B cell (primary cell): ENCODE data around the gene PPP1R3D. TPM values are rescaled to one million over a fixed set of nuclear protein-coding genes. Genes with fewer than 3 reads are reported as not detected.

Source experiments
- ATAC-seq: fragments of 200-7000 bp; cut with Tn5 transposase; one replicate; pipeline ENCODE4 v1.10.0; 2021; ENCODE audit warnings: low read depth, mild to moderate bottlenecking, moderate number of reproducible peaks, moderate library complexity
- CTCF ChIA-PET: fragments of 350-600 bp; sonication (Branson Sonifier 250); formaldehyde crosslinking; loops from one replicate; lab custom pipeline; 2021; ENCODE audit warnings: antibody characterized with exemption, inconsistent platforms; lab: Charles Lee
- POLR2A ChIA-PET: fragments of 350-600 bp; sonication (Branson Sonifier 250); formaldehyde crosslinking; loops from one replicate; lab custom pipeline; 2021; ENCODE audit warnings: antibody characterized with exemption; lab: Charles Lee
- DNase-seq: peaks from one replicate; pipeline ENCODE4 v3.0.0; 2013
- H2AFZ ChIP-seq: 2 replicates; pipeline ENCODE4 v1.6.1; 2012; ENCODE audit warnings: mild to moderate bottlenecking, low read depth, low read length; ENCODE audit not compliant: insufficient read depth, poor library complexity, severe bottlenecking
- H3K27ac ChIP-seq, 2 donors: 1 replicate in 1 of 2; 2 replicates in 1 of 2; pipeline ENCODE4 v1.5.1; 2012 to 2013; ENCODE audit warnings: low read length in 2 of 2, mild to moderate bottlenecking in 2 of 2, moderate library complexity in 1 of 2
- H3K27me3 ChIP-seq, 4 experiments: fragments of 200-600 bp in 1 of 4; sonication (generic) in 1 of 4; replicated peaks in 1 of 4; 1 replicate in 2 of 4; 2 replicates in 2 of 4; pipeline versions ENCODE4 v1.6.1 to v1.7.0; 2013 to 2016; ENCODE audit warnings: low read length in 3 of 4, mild to moderate bottlenecking in 2 of 4, mixed read lengths in 1 of 4, moderate library complexity in 1 of 4; ENCODE audit not compliant: insufficient read depth in 4 of 4, control insufficient read depth in 3 of 4; ENCODE audit errors: control extremely low read depth in 1 of 4
- H3K36me3 ChIP-seq, 2 experiments: replicated peaks in 1 of 2; 1 replicate in 1 of 2; 2 replicates in 1 of 2; pipeline versions ENCODE4 v1.6.1 to v1.7.1; 2013; ENCODE audit warnings: low read length in 1 of 2; ENCODE audit not compliant: insufficient read depth in 2 of 2, control insufficient read depth in 1 of 2; ENCODE audit errors: control extremely low read depth in 1 of 2, extremely low read depth in 1 of 2
- H3K4me1 ChIP-seq, 2 donors: fragments of 200-600 bp in 1 of 2; sonication (generic) in 1 of 2; 1 replicate in 1 of 2; 2 replicates in 1 of 2; pipeline versions ENCODE4 v1.5.1 to v1.6.1; 2013 to 2017; ENCODE audit warnings: low read length in 2 of 2; ENCODE audit not compliant: control insufficient read depth in 2 of 2, insufficient read depth in 2 of 2
- H3K4me2 ChIP-seq: replicated peaks from 2 replicates; pipeline ENCODE3; 2012; ENCODE audit warnings: mild to moderate bottlenecking, low read depth, low read length; ENCODE audit not compliant: poor library complexity, severe bottlenecking
- H3K4me3 ChIP-seq, 5 experiments: fragments of 200-600 bp in 1 of 5; sonication (generic) in 1 of 5; 1 replicate in 3 of 5; 2 replicates in 2 of 5; pipeline versions ENCODE4 v1.5.1 to v1.7.0; 2011 to 2016; ENCODE audit warnings: low read length in 4 of 5, mild to moderate bottlenecking in 4 of 5, low read depth in 2 of 5, control low read depth in 1 of 5, moderate library complexity in 1 of 5; ENCODE audit not compliant: insufficient read depth in 1 of 5; ENCODE audit errors: control extremely low read depth in 1 of 5, extremely low read depth in 1 of 5
- H3K79me2 ChIP-seq: fragments of 200-600 bp; sonication (generic); one replicate; pipeline ENCODE4 v1.6.0; 2016; ENCODE audit warnings: low read length; ENCODE audit not compliant: control insufficient read depth, insufficient read depth
- H3K9ac ChIP-seq: fragments of 200-600 bp; sonication (generic); 2 replicates; pipeline ENCODE4 v1.6.1; 2017; ENCODE audit warnings: mild to moderate bottlenecking, low read length, moderate library complexity
- H3K9me3 ChIP-seq, 3 donors: one replicate each; pipeline versions ENCODE4 v1.6.1 to v1.7.1; 2013; ENCODE audit warnings: low read length in 2 of 3; ENCODE audit not compliant: control insufficient read depth in 2 of 3, insufficient read depth in 1 of 3; ENCODE audit errors: control extremely low read depth in 1 of 3
- H4K20me1 ChIP-seq: 2 replicates; pipeline ENCODE4 v1.6.0; 2012; ENCODE audit warnings: mild to moderate bottlenecking, low read length; ENCODE audit not compliant: insufficient read depth, control insufficient read depth, poor library complexity, severe bottlenecking
- H3K27ac Mint-ChIP-seq: one replicate; pipeline ENCODE4 v1.8.0; 2021; ENCODE audit warnings: mixed read lengths
- H3K27me3 Mint-ChIP-seq: one replicate; pipeline ENCODE4 v1.8.0; 2021; ENCODE audit warnings: mixed read lengths
- H3K4me1 Mint-ChIP-seq: one replicate; pipeline ENCODE4 v1.8.0; 2021; ENCODE audit warnings: mixed read lengths
- H3K4me3 Mint-ChIP-seq: one replicate; pipeline ENCODE4 v1.8.0; 2021; ENCODE audit warnings: mixed read lengths
- H3K9me3 Mint-ChIP-seq: one replicate; pipeline ENCODE4 v1.8.0; 2022; ENCODE audit warnings: mixed read lengths; ENCODE audit not compliant: insufficient read depth
- CTCF ChIP-seq: fragments of 200-600 bp; IDR thresholded peaks from one replicate; pipeline ENCODE4 v1.8.0; 2022; ENCODE audit warnings: antibody characterized with exemption, mild to moderate bottlenecking
- EZH2 ChIP-seq: IDR thresholded peaks from 2 replicates; pipeline ENCODE4 v1.6.1; 2012; ENCODE audit warnings: borderline replicate concordance, low read depth, mild to moderate bottlenecking, moderate library complexity, low read length; ENCODE audit not compliant: insufficient read depth, poor library complexity, severe bottlenecking
- WGBS: methylation state at CpG from one replicate; pipeline ENCODE4 v1.1.5; 2013; ENCODE audit warnings: missing lambda C conversion rate; ENCODE audit not compliant: insufficient coverage; 5-methylcytosine and 5-hydroxymethylcytosine counted together
- intact Hi-C: fragments of 100-400 bp; cut with micrococcal nuclease; formaldehyde crosslinking; loops from one replicate; pipeline ENCODE4 v1.10.0; 2022
- polyA minus RNA-seq: library from RNA; depleted of rRNA, polyadenylated mRNA; stranded (reverse); fragments of >200 nt; gene quantifications from 2 replicates; pipeline ENCODE4 v1.2.3, GENCODE V29; 2012
- polyA plus RNA-seq: library from polyadenylated mRNA; depleted of rRNA; stranded (reverse); fragments of >200 nt; gene quantifications from 2 replicates; pipeline ENCODE4 v1.2.3, GENCODE V29; 2012
- total RNA-seq, 2 donors: library from RNA; stranded (reverse); fragments of 120-200 nt in 1 of 2; gene quantifications; 1 replicate in 1 of 2; 2 replicates in 1 of 2; pipeline versions ENCODE4 v1.2.3 to v1.2.4, GENCODE V29; 2013 to 2022

The PPP1R3D gene
- 13.6 and 13.7 TPM in 2 replicates for total RNA-seq
- total RNA-seq (2013), result 8.0 TPM
- polyA plus RNA-seq, result 1.2 TPM in 2 replicates
- polyA minus RNA-seq, result 8.1 and 10.3 TPM in 2 replicates

- TF ChIP-seq EZH2 (no peak), CTCF (no peak)
- peak within 1 kb of the TSS; percentile 78 for H3K4me2 ChIP-seq
- peaks cover 22% of the 10 kb centered on the region for H3K79me2 ChIP-seq
- under 1% methylated on average over 57 of the region's 57 CpGs for WGBS
- H3K9me3 ChIP-seq, result peaks cover 0 to 10% (median 0%) of the 10 kb centered on the region in 3 donors
- Mint-ChIP-seq H3K4me1 (peaks cover 37% of the 10 kb centered on the region), H3K4me3 (peak within 1 kb of the TSS; percentile 97), H3K27me3 (no peaks in the 10 kb centered on the region), H3K9me3 (no peaks in the 10 kb centered on the region), H3K27ac (peak within 1 kb of the TSS; percentile 95)
- H3K4me3 ChIP-seq, result peak within 1 kb of the TSS; percentile 79 to 96 (median 84)
- H4K20me1 ChIP-seq, result no peaks in the 10 kb centered on the region
- H3K9ac ChIP-seq, result peak within 1 kb of the TSS; percentile 81
- intact Hi-C loops, result loop anchor here (1.0 to 5.0 kb wide), 2 partner anchors 9 to 1288 kb away; partner anchors contain the start of gene STX16
- POLR2A ChIA-PET, result no interaction called here
- peaks cover 20 to 21% of the 10 kb centered on the region in 2 donors for H3K4me1 ChIP-seq
- peak; percentile 95 for ATAC-seq
- DNase-seq, result peak; percentile 91
- H2AFZ ChIP-seq, result peak within 1 kb of the TSS; percentile 93
- H3K36me3 ChIP-seq, result peaks cover 2 to 26% of the 10 kb centered on the region in 2 experiments
- peak within 1 kb of the TSS; percentile 72 to 87 for H3K27ac ChIP-seq
- H3K27me3 ChIP-seq, result no peaks in the 10 kb centered on the region
- CTCF ChIA-PET, result interaction anchor here (1.3 to 4.3 kb wide), 3 partner anchors 9 to 15 kb away, joined by 4 to 45 read pairs (median 7); no protein-coding TSS in a partner anchor
Observed at GRCh38 chr20:59940129-59940955, at the start of gene PPP1R3D, which contains the start of gene FAM217B. Gene PPP1R3D, minus strand, starts transcription at chr20:59940305. Its CDS starts 374 bp downstream, at chr20:59939931. Gene FAM217B, plus strand, starts transcription at chr20:59940389. Its CDS starts 3,555 bp downstream, at chr20:59943944.
